GM21515 (cell line): Measurements from ENCODE around the gene SLC23A2.

Source experiments
- ATAC-seq: cut with Tn5 transposase; IDR thresholded peaks from one replicate; pipeline ENCODE4 v1.9.1; 2021; ENCODE audit not compliant: unreplicated experiment

SLC23A2 gene

DNA sequence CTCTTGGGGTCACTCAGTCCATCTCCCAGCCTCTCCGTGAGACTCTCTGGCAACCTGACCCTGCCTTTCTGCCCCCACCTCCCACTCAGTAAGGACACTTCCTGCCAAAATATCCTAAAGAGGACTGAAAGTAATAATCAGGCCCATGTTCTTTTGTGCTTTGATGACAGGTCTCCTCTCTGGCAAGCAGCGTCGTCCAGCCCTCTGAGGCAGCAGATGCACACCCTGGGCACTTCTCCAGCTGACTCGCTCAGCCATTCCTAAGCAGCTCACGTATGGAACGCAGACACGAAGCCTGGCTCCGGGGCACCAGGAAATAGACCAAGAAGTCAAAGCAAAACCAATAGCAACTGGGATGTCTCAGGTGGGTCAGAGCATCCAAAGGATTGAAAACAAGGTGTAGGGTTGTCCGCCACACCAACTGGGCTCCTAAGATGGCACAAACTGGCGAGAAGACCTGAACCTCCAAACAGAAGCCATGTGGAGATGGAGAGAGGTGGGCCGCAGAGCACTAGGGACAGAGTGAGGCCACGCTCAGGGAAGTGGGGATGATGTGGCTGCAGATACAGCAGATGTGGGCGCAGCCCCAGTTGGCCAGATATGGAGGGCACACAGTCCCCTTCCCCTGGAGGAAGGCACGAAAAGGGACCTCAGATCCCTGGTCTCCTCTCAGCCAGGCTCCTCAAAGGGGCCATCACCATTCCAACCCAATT lies 180.3 kb downstream of the SLC23A2 start:
- ATAC-seq, result no peak

DNA sequence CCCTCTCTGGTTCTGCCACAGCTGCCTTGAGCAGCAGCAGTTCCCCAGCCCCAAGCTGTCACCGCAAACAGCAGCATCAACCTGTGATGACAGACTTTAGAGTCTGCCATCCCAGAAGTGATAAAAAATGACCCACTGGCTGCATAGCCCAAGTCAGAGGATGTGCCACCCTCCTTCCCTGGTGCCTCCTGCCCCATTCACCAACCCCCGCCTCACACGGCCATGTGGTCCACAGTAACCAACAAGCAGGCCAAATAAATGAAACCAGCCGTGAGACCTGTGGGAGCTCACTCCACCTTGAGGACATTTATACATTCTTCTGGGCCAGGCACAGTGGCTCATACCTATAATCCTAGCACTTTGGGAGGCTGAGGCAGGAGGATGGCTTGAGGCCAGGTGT lies 181.4 kb downstream of the SLC23A2 start:
- ATAC-seq, result no peak

DNA sequence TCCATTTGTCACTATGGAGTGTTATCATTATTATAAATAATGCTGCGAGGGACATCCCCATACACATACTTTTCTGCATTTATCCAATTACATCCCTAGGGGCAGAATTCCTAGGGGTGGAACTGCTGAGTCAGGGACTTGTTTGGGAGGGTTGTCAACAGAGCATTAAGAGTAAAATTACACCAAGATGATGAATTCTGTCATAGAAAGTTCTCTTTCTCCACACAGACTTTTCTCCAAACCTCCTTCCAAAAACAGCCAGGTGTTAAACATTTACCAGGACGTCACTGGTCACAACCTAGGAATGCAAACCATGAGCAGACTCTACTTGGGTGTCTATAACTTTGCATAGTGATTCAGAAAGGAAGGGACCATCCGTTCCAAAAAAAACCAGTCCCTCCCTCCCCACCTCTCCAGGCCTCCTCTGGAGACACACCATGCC lies 184.1 kb downstream of the SLC23A2 start:
- ATAC-seq, result no peak

- no peak for ATAC-seq
Observed at GRCh38 chr20:4815628-4816027, 185.7 kb downstream of the SLC23A2 start.

DNA sequence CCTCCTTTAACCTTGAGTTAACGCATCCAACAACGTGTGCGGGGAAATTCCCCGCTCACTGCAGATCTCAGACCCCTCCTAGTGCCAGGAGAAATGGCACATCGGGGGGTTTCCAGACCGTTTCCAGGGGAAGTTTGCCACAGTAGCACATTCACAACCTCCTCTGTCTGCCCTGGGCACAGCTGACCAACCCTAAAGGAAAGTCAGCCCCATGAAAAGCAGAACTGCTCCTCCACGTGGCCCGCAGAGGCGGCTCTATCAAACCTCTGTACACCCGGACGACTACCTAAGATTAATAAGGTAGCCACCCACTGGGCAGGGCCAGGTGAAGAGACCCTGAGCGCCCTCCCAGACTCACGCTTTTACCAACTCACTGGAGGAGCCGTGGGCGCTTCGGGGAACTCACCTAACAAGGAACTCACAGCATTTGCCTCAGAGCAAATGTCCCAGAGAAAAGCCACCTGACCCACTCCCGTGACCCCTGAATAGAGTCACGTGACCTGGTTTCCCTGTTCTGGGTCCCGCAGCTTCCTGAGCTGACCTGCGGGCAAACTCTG lies 186.5 kb downstream of the SLC23A2 start:
- ATAC-seq, result peak; percentile 39

DNA sequence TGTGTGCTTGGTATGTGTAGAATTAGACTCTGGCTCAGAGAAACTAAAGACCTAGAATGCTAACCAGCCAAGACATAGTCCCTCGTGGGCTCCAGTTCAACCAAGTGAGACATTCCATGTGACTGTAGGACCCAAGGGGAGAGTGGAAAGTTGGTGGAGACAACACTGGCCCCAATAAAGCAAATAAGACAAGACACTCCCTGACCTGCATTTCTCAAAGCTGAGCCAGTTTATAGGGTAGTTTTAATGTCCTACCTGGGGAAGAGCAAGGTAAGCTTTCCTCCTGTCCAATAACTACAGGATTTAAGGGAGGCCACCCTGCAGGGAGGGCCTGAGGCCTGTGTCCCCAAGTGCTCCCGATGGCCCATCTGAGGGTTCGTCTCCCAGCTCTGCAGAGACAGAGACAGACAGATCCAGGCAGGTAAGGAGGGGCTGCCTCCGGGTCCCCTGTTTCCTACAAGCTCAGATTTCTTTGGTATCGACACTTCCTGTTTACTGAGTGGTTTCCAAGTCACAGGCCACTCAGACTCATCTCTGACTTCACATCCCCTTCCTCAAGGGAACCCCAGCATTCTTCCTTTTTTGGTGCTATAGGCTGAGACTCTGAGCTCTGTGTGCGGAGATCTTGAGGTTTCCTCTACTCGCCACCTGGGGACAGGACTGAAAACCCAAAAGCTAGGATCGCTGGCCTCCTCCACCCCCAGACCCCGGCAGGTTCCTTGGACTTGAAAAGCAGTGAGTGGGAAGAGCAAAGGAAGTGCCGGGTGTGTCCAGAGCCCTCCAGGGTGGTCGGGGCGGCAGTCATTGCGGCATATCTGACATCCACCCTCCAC lies 187.2 kb downstream of the SLC23A2 start:
- ATAC-seq, result peak; percentile 41

- ATAC-seq, result peak; percentile 41
Observed at GRCh38 chr20:4813076-4813862, 188.0 kb downstream of the SLC23A2 start.

GRCh38 chr20:4812641-4813075 lies 188.7 kb downstream of the SLC23A2 start:
- no peak for ATAC-seq

- no peak for ATAC-seq
Observed at GRCh38 chr20:4812216-4812615, 189.1 kb downstream of the SLC23A2 start.

DNA sequence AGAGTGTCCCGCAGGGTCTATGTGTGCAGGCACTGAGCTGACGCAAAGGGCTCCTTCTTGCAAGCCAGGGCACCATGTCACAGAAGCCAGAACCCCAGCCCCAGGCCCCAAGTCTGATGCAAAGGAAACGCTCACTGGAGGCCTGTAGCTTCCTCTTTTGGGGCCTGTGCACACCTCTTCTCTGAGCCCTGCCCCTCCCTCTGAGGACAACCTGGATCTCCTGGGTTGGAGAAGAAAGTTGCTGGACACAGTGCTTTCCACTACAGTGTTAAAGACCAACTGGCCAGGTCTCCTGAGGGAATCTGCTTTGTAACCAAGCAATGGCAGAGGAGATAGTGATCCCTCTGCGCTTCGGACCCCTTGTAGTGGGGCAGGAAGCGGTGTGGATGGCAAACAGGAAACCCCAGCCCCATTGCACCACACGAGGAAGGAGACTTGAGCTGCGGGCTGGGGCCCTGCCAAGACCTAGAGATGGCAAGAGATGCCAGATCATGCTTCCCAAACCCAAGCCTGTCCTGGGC lies 189.6 kb downstream of the SLC23A2 start:
- ATAC-seq, result no peak

DNA sequence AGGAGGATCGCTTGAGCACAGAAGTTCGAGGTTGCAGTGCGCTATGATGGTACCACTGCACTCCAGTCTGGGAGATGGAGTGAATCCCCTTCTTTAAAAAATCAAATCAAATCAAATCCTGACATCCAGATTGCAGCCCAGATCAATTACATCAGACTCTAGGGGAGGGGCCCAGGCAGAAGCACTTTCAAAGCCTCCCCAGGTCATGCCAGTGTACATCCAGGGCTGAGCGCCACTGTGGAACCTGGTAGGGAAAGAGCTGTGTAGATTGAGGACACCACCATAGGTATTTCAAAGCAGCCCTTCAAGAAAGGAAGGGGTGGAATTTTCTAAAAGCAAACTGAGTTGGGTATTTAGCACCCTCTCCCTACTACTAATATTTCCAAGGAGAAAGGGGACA lies 190.1 kb downstream of the SLC23A2 start:
- no peak for ATAC-seq

GRCh38 chr20:4810426-4811019 lies 190.8 kb downstream of the SLC23A2 start:
- ATAC-seq, result no peak

GRCh38 chr20:4809707-4810106 lies 191.6 kb downstream of the SLC23A2 start:
- no peak for ATAC-seq

GRCh38 chr20:4808872-4809271 lies 192.4 kb downstream of the SLC23A2 start:
- ATAC-seq, result no peak

DNA sequence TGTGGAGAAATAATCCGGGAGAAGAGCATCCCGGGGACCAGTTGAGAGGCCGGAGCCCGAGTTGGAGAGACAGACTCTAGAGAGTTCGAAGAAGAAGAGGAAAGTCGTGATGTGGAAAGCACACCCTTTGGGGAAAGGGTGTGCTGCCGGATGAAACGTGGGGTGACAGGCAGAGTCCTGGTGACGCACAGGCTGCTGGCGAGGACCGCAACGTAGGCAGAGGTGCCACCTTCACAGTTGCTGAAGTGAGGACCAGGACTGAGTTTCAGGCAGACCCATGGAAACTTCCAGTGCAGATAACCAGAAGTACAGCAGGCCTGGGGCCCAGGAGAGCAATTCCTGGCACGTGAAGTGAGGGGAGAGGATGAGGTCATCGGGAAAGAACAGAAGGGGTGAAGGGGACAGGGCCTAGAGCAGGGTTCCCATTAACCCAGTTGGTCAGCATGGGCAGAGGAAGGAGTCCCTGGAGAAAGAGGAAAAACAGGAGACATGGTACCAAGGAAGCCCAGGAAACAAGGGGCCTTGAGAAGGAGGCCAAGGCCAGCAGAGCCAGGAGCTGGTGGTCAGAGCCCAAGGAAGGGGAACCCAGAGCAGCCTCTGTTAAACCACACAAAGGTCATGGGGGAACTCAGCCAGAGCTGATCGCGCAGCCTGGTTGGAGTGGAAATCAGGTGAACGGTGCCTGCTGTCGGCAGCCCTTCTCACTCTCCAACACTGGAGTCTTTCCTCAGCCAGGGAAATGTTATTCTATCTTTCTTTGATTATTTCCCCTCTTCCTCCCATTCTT lies 195.5 kb downstream of the SLC23A2 start:
- ATAC-seq, result no peak

GRCh38 chr20:4802527-4802926 lies 198.8 kb downstream of the SLC23A2 start:
- ATAC-seq, result no peak
